GM18873 (cell line): ENCODE data around the gene LTK.

ENCODE experiments used
- ATAC-seq: cut with Tn5 transposase; IDR thresholded peaks from one replicate; pipeline ENCODE4 v1.9.1; 2021; ENCODE audit warnings: mild to moderate bottlenecking, moderate library complexity, moderate number of reproducible peaks; ENCODE audit not compliant: unreplicated experiment, low FRiP score

Gene LTK

DNA sequence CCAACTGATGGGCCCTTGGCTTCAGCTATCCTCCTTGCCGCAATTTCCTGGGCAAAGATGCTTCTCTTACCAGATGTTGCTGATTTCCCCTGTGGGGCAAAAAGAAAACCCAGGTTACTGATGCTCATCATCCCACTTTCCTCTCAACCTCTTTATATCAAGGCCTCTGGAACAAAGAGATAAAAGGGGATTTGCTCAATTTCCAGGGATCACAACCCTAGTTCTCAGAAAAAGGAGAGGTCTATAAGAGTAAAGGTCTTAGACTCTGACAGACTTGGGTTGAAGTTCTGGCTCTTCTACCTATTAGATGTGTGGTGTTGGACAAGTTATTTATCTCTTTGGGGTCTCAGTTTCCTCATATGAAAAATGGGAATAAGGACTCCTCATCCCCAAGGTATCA, 21.9 kb upstream of the LTK start:
- ATAC-seq, result no peak

DNA sequence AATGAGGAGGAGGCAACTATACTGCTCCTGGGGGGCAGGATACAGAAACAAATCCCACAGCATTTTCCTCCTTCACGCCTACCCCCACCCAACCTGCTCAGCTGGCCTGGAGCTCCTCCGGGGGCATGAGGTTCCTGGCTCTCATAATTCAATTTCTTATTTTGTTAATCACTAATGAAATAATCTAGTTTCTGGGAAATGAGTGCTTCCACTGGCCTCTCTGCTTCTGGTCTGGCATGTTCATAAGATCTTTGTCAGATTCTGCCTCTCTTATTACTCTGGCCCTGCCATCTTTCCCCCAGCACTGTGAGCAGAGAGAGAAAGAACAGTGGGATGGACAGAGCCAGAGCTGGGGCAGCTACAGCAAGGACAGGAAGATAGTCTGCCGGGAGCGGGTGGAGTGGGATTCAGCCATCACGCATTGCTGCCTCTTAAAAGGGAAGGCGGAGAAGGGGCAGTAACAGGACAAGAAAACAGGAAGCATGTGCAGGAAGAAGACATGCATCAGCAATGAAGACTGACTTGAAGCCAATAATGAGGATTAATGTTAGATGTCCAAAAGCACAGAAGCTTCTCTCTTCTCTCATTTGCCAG, 16.8 kb upstream of the LTK start:
- ATAC-seq, result no peak

DNA sequence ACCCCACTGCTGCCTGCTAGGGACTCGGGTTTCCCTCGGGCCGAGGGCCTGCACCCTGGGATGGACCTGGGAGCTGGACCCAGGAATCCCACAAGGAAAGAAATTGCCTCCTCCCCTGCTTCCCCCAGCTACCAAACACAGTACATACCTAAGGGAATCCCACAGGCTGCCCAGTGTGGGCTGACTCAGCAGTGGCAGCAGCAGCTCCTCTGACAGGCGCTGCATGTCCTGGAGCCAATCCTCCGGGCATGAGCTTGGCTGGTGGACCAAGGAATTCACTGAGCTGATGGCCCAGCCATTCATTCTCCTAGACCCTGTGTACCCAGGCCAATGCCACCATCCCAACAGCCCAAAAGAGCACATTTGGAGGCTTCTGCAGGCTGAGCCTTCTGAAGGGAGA, 9.5 kb upstream of the LTK start:
- no peak for ATAC-seq

DNA sequence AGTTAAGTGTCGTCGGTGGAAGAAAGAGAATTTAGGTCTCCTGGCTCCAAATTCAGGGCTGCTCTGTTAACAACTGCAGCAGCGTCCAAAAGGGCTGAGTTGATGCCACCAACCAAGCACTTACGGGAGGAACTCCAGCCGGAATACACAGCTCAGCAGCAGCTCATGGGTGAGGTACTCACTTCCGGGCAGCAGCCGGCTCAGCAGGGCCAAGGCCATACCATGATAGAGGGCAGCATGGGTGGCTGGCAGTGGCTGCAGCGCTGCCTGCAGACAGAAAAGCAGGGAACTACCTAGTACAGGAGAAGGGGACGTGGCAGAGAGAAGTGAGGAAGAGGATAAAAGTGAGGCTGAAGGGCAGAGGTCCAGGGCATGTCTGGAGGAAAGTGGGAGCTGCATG, 8.0 kb upstream of the LTK start:
- no peak for ATAC-seq

DNA sequence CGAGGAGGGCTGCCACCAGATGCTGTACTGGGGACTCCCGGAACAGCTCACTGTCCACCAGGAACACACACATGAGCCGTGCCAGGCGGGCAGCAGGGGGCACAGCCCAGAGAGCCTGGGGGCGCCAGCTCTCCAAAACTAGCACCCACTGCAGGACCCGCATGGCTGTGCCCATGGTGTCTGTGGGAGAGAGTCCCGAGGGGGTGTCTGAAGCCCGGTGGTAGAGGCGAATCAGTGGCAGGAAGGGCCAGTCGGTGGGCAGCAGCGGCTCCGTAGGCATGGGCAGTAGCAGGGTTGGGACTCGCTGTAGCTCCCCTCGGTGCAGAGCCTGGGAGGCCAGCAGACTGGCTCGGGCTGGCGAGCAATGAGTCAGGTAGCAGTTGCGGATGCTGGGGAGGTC, 7.0 kb upstream of the LTK start:
- no peak for ATAC-seq

DNA sequence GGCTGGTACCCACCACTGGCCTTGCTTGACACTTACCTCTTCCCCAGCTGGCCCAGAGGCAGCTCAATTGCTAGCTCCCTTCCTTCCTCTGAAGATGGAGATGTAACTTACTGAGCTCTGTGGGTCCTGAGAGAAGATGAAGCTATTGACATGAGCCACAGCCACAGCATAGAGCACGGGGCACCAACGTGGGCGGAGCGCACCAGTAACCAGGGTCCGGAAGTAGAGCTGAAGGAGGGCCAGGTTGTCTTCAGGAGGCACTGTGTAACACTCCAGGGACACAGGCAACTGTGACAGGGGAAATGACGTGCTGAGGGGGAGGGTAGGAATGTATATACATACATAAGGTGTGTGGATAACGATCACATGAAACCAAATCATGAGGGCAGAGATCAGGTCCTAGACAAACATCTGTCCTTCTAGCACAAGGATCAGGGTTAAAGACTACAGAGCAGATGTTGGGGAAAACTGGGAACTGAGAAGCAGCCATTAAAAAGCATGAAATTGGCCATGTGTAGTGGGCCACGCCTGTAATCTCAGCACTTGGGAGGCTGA, 4.3 kb upstream of the LTK start:
- no peak for ATAC-seq

DNA sequence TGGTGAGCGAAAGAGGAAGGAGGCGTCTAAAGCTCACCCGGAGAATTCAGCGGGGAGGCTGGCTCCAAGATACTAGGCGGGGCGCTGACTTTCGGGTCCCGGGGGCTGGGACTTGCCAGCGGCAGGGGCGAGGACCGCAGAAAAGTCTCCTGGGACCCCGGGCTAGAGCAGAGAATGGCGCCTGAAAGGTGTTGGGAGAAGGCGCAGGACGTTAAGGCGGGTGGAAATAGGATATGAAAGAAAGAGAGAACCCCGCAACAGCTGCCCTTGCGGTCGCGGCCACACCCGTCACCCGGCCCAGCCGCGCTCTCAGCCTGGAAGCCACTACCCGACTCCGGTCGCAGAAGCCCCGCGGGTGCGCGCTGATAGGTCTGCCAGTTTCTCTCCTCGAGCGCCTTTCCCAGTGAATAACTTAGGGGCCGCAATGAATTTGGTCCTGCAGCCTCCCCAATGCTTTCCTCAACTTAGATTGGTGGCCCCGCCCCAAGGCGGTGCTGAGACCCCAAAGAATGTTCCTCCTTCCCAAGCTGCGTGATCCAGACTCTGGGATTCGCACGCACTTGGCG, 604 bp downstream of the LTK start:
- no peak for ATAC-seq

DNA sequence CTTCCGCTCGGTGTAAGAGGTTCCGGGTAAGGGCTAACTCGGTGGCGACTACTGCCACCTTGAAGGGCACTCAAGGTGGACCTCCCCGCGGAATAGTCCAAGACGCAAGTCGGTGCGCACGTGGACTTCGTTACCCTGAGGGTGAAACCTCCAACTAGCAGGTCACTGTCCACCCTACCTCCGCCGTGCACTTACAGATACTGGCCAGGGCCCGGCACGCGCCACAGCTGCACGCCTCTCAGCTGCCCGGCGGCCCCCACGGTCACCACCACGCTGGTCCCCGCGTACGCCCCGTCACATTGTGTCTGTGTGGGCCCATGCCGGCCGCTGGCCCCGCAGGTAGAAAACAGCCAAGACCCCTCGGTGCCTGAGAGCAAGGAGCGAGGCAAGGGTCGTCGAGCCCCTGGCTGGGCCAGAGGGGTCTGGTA, 1.1 kb downstream of the LTK start:
- no peak for ATAC-seq

DNA sequence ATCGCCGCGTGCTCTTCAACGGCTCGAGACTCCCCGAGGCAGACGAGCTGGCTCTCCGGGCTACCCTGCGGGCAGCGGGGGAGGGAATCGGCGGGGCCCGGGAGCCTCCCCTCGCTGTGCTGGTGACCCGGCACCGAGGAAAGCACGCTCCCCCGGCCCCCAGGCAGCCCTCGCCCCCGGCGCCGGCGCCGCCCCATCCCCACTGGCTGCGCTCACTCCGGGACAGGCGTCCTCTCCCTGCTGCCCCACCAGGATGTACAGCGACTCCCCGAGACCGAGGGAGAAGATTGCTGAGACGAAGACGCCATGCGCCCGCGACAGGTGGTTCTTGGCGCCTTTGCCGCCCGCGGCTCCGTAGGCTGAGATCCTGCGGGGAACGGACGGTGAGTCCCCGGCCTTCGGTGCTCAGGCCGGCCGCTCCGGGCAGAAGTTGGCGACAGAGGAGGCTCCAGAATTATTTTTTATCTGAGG, 1.7 kb downstream of the LTK start:
- no peak for ATAC-seq

DNA sequence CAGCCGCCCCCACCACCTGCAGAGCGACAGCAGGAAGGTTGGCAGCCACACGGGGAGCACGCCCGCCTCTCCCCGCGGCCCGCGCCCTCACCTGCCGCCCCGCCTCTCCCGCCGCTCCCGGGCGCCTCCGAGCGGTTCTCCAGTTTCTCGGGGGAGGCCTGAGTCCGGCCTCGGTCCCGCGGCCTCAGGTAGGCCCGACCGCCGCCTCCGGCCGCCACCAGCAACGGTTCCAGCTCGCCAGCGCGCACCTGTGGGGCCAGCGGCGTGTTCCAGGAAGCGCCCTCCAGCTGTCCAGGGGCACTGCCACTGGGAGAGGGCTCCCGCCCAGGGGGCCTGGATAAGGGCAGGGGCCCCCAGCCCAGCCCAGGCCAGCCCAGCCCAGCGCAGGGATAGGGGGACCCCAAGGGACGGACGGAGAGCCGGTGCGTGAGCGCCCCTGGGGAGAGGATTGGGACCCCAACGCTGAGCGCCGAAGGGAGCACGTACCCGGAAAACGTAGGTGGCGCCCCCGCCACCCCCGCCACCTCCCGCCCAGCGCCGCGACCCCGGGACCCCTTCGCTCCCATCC, 2.2 kb downstream of the LTK start:
- no peak for ATAC-seq

DNA sequence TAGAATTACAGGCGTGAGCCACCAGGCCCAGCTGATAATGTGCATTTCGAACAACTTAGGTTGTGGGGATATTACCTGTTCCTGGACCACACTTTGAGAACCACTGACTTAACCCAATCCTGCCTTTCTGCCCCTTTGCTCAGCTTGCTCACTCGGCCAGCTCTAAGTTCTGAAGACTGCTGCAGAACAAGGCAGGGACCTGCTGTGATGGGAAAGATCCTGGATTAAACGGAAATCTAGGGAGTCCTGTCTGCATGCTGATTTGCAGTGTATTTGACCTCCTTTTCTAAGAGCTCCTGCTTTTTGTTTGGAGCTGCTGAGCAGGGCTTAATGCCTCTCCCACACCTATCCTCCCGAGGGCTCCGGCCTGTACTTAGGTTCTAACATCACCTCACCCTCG, 2.9 kb downstream of the LTK start:
- ATAC-seq, result no peak

DNA sequence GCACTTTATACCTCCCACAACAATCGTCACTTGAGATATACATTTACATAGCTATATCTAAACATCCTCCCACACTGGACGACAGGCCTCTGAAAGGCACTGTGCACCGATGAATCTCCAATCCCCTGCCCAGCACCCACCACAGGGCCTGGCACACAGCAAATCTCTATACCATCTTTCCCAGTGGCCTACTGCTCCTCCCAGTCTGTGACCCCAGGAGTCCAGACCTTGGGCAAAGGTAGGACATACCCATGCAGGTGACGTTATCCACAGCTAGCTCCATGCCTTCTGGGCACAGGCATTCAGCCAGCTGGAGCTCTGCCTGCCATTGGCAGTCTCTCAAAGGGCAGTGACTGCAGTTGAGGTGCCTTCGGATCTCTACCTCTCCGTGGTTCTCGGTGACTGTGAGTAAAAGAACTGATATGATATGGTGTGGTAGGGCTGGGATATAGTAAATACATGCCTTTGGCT, 5.8 kb downstream of the LTK start:
- ATAC-seq, result no peak

DNA sequence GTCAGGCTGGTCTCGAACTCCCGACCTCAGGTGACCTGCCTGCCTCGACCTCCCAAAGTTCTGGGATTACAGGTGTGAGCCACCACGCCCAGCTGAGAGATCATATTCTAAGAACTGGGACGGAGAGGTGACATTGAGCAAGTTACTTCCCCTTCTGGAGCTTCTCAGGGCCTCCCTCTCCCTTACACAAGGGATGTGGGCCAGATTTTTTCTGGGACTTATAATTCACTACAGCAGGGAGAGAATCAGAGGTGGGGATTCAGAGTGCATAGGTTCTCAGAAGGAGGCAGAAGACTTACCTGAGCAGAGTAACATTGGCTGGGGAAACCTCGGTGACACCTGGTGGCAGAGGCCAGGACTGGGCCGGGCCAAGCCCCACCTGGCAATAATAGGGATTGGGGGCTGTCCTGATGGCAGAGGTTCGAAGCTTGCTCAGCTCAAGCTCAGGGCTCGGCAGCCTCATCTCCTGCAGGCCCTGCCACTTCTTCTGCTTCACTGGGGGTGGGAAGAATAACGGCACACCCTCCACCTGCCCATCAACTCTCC, 6.8 kb downstream of the LTK start:
- no peak for ATAC-seq

DNA sequence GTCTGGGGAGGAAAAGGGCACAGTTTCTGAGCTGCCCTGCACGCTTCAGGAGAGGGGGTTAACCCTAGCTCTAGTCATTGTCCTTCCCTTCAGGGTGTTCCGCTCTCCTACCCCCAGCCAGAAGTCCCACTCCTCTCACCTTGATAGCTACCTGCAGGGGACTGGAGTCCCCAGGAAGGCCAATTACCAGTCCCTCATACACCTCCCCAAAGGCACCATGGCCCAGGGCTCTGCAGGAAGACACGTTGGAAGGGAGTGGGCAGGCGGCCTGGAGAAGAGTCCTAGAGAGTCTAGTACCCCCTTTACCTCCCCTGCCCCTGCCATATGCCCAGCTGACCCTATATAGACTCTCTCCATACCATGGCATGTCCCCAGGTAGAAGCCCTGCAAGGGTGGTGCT, 7.9 kb downstream of the LTK start:
- ATAC-seq, result no peak

DNA sequence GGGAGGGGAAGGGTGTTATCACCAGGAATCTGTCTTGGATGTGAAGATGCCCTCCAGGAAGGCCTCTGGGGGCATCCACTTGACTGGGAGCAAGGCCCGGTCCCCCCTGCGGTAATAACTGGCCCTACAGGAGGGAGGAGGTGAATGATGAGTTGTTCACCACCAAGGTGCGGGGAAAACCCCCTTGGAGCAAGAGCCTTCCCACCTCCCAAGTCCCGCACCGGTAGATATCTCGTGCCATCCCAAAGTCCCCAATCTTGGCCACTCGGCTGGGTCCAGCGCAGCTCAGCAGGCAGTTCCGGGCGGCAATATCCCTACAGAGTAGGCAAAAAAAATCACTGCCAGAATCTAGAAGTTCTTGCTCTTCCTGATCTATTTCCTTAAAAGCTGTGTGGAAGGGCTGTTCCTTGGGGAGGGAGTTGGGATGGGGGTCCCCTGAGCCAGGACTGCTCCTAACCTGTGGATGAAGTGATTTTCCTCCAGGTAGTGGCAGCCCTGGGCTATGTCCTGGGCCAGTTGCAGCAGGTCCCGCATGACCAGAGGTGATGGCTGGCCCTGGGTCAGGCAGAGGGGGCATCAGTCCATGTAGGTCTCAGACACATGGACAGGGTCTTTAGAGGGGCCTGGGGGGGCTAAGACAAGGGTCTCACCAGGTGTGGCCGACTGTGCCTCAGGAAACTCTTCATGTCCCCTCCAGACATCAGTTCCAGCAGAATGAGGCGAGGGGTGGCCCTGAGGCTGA, 8.7 kb downstream of the LTK start:
- ATAC-seq, result no peak

DNA sequence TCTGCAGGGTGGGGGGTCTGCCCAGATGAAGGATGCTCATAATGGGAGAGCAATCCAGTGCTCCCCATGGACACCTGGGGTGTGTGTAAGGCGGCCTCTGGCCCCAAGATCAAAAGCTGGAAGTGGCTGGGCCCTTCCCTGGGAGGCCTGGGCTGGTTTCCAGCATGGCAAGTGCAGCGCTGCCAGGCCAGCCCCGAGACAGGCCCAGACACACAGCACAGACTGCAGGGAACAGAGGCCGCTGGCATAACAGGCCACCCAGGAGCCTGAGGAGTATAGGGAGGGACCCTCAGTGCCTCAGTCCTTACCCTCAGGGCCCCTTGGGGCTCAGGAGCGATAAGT, 10.0 kb downstream of the LTK start:
- ATAC-seq, result no peak

DNA sequence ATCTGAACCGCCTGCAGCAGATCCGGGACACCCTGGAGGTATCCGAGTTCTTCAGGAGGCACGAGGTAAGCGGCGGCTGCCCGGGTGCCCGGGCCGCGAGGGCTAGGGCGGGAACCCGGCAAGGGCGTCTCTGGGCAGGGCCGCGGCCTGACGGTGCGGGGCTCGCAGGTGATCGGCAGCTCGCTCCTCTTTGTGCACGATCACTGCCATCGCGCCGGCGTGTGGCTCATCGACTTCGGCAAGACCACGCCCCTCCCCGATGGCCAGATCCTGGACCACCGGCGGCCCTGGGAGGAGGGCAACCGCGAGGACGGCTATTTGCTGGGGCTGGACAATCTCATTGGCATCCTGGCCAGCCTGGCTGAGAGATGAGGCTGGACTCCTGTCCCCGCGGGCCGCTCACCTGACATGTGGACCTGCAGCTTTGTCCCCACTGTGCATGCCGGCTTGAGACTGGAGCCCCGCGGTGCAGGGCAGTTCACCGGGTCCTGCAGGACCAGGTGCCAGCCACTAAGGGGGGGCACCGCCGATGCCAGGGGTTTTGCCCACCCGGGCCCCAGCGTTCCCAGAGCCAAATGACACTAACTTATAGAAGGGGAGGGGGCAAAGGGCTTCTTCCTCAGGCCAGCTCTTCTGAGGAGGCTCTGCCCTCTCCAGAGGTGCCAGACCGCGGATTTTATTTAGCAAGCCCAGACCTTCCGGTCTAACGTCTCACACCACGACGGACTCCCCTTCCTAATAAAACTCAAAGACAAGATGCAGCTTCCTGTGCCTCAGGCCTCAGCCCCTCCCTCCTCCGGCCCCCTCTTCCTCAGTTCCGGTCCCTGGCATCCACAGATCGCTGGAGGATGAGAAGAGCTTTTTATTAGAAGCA, 10.6 kb downstream of the LTK start:
- ATAC-seq, result no peak

DNA sequence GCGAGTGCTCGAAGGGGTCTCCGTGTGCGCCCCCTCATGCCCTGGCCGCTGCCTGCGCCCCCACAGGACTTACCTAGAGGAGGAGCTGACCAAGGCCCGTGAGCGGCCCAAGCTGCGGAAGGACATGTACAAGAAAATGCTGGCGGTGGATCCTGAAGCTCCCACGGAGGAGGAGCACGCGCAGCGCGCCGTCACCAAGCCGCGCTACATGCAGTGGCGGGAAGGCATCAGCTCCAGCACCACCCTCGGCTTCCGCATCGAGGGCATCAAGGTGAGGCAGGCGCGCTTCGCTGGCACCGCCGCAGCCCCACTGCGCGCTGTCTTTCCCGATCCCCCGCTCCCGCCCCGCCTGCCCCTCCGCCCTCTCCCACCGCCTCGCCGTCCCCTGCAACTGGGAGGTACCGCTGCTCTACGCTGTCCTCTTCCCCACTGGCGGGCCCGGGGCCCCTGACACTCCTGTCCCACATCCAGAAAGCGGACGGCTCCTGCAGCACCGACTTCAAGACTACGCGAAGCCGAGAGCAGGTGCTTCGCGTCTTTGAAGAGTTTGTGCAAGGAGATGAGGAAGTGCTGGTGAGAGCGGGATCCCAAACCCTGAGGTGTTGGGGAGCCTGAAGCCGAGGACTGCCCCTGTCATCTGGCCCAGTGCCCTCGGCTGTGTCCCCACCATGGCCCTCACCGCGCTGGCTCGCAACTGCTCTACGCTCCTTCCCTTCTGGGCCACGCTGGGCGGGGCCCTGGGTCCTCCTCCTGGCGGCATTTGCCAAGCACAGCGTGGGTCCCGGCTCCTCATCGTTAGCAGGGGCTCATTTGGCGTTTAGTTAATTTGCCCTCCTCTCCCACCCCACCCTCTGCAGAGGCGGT, 11.5 kb downstream of the LTK start:
- no peak for ATAC-seq

DNA sequence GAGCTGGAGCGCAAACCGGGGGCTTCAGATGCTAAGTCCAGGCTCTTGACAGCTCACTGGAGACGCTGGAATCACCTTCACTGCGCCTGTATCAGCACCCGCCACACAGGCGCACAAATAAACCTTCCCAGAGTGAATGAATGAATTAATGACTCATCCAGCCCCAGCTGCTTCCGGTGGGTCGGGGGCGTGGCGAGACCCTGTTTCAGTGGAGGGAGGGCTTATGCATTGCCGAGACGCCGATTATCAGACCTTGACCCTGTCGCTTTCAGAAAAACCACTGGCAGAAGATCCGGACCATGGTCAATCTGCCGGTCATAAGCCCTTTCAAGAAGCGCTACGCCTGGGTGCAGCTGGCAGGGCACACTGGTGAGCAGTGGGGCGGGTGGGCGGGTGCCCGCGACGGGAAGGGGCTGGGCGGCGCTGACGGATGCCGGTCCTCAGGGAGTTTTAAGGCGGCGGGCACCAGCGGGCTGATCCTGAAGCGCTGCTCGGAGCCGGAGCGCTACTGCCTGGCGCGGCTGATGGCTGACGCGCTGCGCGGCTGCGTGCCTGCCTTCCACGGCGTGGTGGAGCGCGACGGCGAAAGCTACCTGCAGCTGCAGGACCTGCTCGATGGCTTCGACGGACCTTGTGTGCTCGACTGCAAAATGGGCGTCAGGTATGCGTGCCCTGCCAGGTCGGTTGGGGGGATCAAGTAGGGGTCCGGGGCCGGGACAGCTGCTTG, 12.3 kb downstream of the LTK start:
- no peak for ATAC-seq
